ENCODE results near the gene ST3GAL5.

GRCh38 chr2:85847051-85847588 lies 41.7 kb downstream of the ST3GAL5 start:
- TF ChIP-seq POLR2A (IDR thresholded peaks at IDR 0.05) (no peak), CTCF (IDR thresholded peaks at IDR 0.05) (no peak), POLR2AphosphoS5 (IDR thresholded peaks at IDR 0.05) (no peak)
